GM04503 (cell line): ENCODE results near the gene TCN1.
"Not testable (repeated sequence)": the region's sequence is repeated elsewhere in the genome, so short reads cannot be mapped to it uniquely, and the experiment has no call there.

Experiments used
- DNase-seq: peaks from one replicate; pipeline ENCODE4 v3.0.0-alpha.2; 2012; ENCODE audit warnings: low read depth

Gene TCN1

GRCh38 chr11:59857439-59858434 lies 8.6 kb downstream of the TCN1 start:
- DNase-seq = no peak

GRCh38 chr11:59854871-59855270 lies 11.4 kb downstream of the TCN1 start:
- DNase-seq = no peak

- DNase-seq = not testable (repeated sequence)
These were observed 14.9 kb downstream of the TCN1 start for GRCh38 chr11:59851416-59851815.

DNA sequence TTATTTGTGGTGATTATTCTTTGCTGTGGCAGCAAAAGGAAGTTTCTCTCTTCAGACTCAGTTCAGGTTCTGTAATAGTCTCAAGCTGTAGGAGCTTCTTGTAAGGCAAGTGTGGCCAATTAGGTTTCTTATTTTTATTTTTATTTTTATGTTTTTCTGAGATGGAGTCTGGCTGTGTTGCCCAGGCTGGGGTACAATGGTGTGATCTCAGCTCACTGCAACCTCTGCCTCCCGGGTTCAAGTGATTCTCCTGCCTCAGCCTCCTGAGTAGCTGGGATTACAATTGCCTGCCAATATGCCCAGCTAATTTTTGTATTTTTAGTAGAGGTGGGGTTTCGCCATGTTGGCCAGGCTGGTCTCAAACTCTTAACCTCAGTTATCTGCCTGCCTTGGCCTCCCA lies 16.7 kb downstream of the TCN1 start:
- DNase-seq = not testable (repeated sequence)

GRCh38 chr11:59849129-59849528 lies 17.2 kb downstream of the TCN1 start:
- DNase-seq = no peak

GRCh38 chr11:59848439-59848838 lies 17.8 kb downstream of the TCN1 start:
- DNase-seq = not testable (repeated sequence)

GRCh38 chr11:59847626-59848025 lies 18.7 kb downstream of the TCN1 start:
- no peak for DNase-seq

DNA sequence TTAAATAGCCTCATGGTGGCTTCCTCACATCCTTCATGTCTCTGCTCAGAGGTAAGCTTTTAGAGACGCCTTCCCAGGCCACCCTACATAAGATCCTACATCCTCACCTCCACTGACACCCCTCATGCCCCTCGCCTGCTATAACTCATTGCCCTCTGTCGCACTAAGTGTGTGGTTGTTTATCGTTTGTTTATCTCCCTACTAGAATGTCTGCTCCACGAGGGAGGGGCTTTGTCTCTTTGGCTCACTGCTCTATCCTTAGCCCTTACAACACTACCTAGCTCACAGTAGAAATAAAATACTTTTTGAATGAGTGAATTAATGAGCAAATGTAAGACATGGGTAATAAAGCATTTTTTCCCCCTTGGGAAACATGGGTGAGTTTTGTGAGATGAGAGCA lies 19.7 kb downstream of the TCN1 start:
- DNase-seq = no peak

DNA sequence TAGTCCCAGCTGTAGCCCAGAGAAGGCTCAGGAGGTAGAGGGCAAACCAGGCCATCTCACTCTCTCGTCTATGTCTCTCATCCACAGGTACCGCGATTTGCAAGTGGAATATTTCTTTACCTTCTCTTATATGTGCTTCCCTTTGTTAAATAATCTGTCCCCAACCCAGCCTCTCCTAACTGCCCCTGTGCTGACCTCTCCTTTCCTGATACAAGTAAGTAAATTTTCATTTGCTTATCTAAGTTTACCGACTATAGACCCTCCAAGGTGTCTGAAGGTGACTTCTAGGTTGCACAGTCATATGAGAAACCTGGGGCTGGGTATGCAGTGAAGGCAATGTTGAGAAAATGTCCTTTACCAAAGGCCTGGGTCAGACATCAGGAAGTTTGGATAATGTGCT lies 20.9 kb downstream of the TCN1 start, which contains the start of gene CBLIF:
CBLIF (minus strand) TSS at position 101 of the 400 bp plus-strand sequence; CDS start at position 55, 46 bp downstream.
- no peak for DNase-seq

- no peak for DNase-seq
These were observed 24.0 kb downstream of the TCN1 start for GRCh38 chr11:59842316-59842715.

DNA sequence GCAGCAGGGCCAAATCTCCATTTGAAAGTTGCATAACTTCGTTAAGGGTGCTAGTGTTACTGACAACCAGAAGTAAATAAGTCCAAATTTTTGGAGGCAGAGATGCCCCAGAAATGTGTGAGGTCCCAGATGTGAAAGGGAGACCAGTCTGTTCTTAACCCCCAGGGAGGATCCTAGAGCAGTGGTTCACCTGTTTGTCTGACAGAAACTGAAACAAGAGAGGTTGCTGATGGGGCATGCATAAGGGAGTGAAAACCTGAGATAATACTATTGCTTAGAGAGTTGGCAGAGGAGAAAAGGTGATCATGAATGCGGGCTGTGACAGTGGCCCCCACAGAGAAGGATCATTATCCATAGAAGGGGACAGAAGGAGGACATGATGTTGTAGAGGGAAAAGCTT lies 24.8 kb downstream of the TCN1 start:
- DNase-seq = no peak

DNA sequence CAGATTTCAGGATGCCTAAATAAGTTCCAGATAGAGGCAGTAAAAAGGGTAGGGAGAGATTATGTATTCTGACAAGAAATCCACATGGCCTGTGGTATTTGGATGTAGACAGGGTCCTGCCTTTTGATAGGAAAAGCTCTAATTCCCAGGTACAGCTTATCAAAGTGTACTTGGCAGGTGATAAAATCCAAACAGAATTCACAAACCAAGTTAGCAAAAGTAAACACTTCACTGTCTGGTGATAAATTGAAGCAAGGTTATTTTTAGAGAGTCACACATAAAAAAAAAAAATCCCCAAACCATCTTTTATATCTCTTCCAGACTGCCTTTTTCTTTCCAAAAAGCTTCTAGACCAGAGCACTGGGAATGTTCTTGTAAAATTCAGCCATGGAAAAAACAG lies 26.7 kb downstream of the TCN1 start:
- no peak for DNase-seq

DNA sequence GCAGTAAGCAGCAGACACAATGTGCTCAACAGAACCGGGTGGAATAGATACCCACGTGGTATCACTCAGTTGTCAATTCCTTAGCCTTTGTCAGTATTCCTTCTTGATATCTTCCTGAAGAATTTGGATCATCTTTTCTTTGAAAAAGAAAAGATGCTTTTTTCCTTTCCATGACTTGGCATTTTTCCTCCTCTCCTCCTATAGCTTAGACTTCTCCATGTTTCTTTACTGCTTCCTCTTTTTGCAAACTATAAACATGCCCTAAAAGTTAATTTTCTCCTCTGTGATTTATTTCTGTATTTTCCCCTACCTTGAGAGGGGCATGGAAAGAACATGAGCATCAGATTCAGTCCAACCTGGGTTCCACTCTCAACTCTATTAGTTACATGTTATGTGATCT lies 32.7 kb downstream of the TCN1 start:
- DNase-seq = no peak

GRCh38 chr11:59829358-59829757 lies 36.9 kb downstream of the TCN1 start:
- no peak for DNase-seq

DNA sequence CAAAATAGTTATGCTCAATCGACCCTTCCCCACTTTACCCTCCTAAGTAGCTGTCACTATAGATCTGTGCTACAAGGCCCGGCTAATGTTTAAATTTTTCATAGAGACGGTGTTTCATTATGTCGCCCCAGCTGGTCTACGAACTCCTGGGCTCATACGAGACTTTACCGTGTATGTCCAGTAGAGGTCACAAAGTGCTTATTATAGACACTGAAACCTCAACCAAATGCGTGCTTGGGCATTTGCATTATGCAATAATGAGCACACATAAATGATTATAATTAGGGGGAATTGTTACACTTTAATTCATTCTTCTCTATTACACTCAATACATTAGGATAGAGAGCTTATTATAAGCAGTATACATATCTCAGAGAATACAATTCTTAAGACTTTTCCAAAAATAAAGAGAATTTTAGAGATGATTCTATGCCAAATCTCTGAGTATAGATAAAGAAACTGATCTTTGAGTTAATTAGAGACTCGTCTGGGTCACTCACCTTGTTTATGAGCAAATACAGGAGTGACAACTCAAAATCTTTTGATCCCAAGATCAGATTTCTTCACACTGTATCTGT lies 43.2 kb downstream of the TCN1 start:
- DNase-seq = peak; percentile 21

DNA sequence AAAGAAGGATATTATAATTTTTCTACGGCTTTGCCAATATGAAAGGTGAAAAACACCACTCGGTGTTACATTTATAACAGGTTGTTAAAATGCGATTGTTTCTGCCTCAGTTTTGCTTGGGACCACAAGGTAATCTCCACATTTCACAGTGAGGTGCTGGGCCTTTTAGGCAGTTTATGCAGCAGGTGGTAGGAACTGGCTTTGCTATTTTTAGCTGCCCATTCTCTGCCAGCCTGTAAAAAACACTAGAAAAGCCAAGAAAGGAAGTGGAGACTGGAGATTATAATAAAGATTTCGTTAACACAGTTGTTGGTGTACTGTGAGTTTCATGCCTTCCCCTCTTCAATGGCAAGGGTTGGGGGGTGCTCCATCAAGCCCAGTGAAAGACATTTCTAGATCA lies 47.7 kb downstream of the TCN1 start:
- DNase-seq = no peak

DNA sequence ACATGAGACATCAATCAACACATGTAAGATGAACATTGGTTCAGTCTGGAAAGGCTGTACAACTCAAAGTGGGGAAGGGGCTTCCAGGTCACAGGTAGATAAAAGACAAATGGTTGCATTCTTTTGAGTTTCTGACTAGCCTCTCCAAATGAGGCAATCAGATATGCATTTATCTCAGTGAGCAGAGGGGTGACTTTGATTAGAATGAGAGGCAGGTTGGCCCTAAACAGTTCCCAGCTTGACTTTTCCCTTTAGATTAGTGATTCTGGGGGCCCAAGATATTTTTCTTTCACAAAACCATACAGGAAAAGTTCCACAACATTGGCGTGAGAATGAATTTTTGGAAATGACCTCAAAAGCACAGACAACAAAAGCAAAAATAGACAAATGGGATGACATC lies 49.9 kb downstream of the TCN1 start:
- DNase-seq = not testable (repeated sequence)

GRCh38 chr11:59815754-59816153 lies 50.5 kb downstream of the TCN1 start:
- DNase-seq = no peak

- no peak for DNase-seq
These were observed 52.3 kb downstream of the TCN1 start for GRCh38 chr11:59814021-59814420.

- no peak for DNase-seq
These were observed 52.9 kb downstream of the TCN1 start for GRCh38 chr11:59813364-59813763.

DNA sequence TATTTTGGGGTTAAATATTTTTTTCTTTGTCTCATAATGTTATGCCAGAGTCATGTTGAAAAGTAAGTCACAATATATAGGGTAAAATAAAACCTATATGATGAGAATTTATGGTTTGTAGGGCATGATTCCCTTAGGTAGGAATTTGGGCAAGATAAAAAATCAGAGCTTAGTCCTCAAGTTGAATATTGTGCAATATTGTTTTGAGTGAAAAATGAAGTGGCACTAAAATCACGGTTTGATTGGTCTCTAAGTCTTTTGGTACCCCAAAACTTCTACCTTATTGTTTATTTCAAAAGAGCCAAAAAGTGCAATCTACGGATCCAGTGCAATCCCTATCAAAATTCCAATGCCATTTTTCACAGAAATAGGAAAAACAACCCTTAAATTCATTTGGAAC lies 54.1 kb downstream of the TCN1 start:
- no peak for DNase-seq

- no peak for DNase-seq
These were observed 55.4 kb downstream of the TCN1 start for GRCh38 chr11:59810911-59811259.

DNA sequence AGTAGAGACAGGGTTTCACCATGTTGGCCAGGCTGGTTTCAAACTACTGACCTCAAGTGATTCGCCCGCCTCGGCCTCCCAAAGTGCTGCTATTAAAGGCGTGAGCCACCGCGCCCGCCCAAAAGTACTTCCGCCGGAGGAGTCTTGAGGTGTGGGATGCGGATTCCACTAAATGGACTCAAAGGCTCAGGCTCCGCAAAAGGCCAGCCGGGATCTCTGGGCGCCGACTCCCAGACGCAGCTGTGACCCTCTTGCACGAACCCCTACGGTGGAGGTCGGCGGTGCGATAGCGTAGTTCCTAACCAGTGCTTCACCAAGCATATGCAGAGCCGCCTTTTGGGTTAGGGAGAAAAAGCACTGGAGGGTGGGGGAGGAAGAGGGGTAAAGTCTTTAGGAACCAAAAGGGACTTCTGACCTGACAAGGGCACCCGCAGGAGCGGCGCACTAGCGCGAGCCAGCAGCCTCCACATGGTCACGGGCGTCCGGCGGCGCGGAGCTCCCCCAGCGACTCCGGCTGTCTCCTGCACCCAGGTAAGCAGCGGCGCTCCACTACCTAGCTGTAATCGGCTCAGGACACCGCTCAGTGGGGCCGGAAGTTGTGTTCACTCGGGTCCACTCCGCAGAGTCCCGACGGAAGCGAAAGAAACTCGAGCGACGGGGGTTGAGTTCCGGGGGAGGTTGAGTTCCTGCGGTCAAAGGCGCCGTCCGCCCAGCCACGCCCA lies 55.9 kb downstream of the TCN1 start, which contains the start of gene MRPL16:
MRPL16 (minus strand) TSS at position 590 of the 722 bp plus-strand sequence; CDS start at position 470, 120 bp downstream.
- peak; percentile 29 for DNase-seq
